ENCODE measurements around the gene CPSF7. TPM values are rescaled to one million over a fixed set of nuclear protein-coding genes. Genes with fewer than 3 reads are reported as not detected.

The CPSF7 gene
- total and polyA plus RNA-seq, 10 of the 15 experiments (the other 5 are each of a cell fraction or from before 2014, with no cell fraction given) = 14.9 to 93.1 (median 60.9) TPM

- FAIRE-seq (peak; percentile 18), DNase-seq (ENCODE audit: low read depth, low spot score) (no peak), ATAC-seq (peak; percentile 72)
- H3K27me3 ChIP-seq (replicated peaks in 1 of 2; ENCODE audit: control insufficient read depth in 2 of 2, insufficient read depth in 2 of 2, low read length in 1 of 2) = no peaks in the 10 kb centered on the region
- no peak overlapping the region for H3K9ac ChIP-seq (ENCODE audit: control insufficient read depth, insufficient read depth, low read length)
- H3K36me3 ChIP-seq (ENCODE audit: control insufficient read depth in 2 of 2, insufficient read depth in 2 of 2, low read length in 1 of 2) = no peaks in the 10 kb centered on the region
- ChIA-PET CTCF (interaction anchor here (0.9 to 6.6 kb wide), 15 partner anchors 17 to 631 kb away, joined by 3 to 67 read pairs (median 4); no protein-coding TSS in a partner anchor), RAD21 (ENCODE audit: unreplicated experiment) (interaction anchor here (1.3 to 3.0 kb wide), 3 partner anchors 39 to 161 kb away, joined by 3 to 12 read pairs (median 6); no protein-coding TSS in a partner anchor), POLR2A (no interaction called here), SMC1A (ENCODE audit: uncharacterized antibody, unreplicated experiment) (interaction anchor here (1.7 to 1.8 kb wide), 2 partner anchors 37 to 39 kb away, joined by 4 to 8 read pairs; no protein-coding TSS in a partner anchor)
- intact Hi-C loops (cut with micrococcal nuclease; ENCODE audit: unreplicated experiment) (loop anchor here (1.0 to 10.0 kb wide), 3 partner anchors 40 to 257 kb away; no protein-coding TSS in a partner anchor), in situ Hi-C loops (cut with MboI) (loop anchor here (5.0 kb wide), 1 partner anchor 160 kb away; no protein-coding TSS in a partner anchor)
- peaks cover 3% of the 10 kb centered on the region; the same call in 1 of the 2 replicates for H4K20me1 ChIP-seq (ENCODE audit: control insufficient read depth, insufficient read depth)
- no peak overlapping the region for H3K4me3 ChIP-seq
- no peaks in the 10 kb centered on the region for H3K9me3 ChIP-seq (replicated peaks; ENCODE audit: control insufficient read depth, insufficient read depth, low read length)
- H3K4me2 ChIP-seq (ENCODE audit: control insufficient read depth, insufficient read depth) = no peak overlapping the region
- no TSS peak for BruUV-seq (replicated peaks)
- H3K27ac ChIP-seq (ENCODE audit: control insufficient read depth, insufficient read depth) = no peak overlapping the region
- under 1% methylated on average over 18 of the region's 18 CpGs for WGBS (ENCODE audit: insufficient coverage, insufficient replicate concordance, low lambda C conversion rate, missing lambda C conversion rate)
- no peak overlapping the region for H2AFZ ChIP-seq (ENCODE audit: control insufficient read depth, low read depth, low read length)
- no peaks in the 10 kb centered on the region for H3K4me1 ChIP-seq (ENCODE audit: control insufficient read depth, insufficient read depth, low read length)
- no peaks in the 10 kb centered on the region for H3K79me2 ChIP-seq (ENCODE audit: control insufficient read depth, insufficient read depth, low read length)
- TF ChIP-seq, protein P1, sequence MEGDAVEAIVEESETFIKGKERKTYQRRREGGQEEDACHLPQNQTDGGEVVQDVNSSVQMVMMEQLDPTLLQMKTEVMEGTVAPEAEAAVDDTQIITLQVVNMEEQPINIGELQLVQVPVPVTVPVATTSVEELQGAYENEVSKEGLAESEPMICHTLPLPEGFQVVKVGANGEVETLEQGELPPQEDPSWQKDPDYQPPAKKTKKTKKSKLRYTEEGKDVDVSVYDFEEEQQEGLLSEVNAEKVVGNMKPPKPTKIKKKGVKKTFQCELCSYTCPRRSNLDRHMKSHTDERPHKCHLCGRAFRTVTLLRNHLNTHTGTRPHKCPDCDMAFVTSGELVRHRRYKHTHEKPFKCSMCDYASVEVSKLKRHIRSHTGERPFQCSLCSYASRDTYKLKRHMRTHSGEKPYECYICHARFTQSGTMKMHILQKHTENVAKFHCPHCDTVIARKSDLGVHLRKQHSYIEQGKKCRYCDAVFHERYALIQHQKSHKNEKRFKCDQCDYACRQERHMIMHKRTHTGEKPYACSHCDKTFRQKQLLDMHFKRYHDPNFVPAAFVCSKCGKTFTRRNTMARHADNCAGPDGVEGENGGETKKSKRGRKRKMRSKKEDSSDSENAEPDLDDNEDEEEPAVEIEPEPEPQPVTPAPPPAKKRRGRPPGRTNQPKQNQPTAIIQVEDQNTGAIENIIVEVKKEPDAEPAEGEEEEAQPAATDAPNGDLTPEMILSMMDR (IDR thresholded peaks at IDR 0.05 in 2 of 3, conservative IDR thresholded peaks at IDR 0.05 in 1 of 3; ENCODE audit: control insufficient read depth in 2 of 3, extremely low read depth in 1 of 3, insufficient read depth in 1 of 3, low read depth in 3 of 3, low read length in 3 of 3) = peak; percentile 86 to 95 (median 89)
- no peak for TF ChIP-seq CREB1 (IDR thresholded peaks at IDR 0.05; ENCODE audit: low read depth)
- TF ChIP-seq TARDBP (IDR thresholded peaks at IDR 0.05; ENCODE audit: borderline replicate concordance) = no peak
- TF ChIP-seq, protein P2, sequence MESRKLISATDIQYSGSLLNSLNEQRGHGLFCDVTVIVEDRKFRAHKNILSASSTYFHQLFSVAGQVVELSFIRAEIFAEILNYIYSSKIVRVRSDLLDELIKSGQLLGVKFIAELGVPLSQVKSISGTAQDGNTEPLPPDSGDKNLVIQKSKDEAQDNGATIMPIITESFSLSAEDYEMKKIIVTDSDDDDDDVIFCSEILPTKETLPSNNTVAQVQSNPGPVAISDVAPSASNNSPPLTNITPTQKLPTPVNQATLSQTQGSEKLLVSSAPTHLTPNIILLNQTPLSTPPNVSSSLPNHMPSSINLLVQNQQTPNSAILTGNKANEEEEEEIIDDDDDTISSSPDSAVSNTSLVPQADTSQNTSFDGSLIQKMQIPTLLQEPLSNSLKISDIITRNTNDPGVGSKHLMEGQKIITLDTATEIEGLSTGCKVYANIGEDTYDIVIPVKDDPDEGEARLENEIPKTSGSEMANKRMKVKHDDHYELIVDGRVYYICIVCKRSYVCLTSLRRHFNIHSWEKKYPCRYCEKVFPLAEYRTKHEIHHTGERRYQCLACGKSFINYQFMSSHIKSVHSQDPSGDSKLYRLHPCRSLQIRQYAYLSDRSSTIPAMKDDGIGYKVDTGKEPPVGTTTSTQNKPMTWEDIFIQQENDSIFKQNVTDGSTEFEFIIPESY (IDR thresholded peaks at IDR 0.05) = no peak
- TF ChIP-seq KDM1A (IDR thresholded peaks at IDR 0.05; ENCODE audit: borderline replicate concordance) = no peak
- peak; percentile 60 for TF ChIP-seq SMC3 (IDR thresholded peaks at IDR 0.05; ENCODE audit: borderline replicate concordance, low read length)
- no peak for TF ChIP-seq RB1 (IDR thresholded peaks at IDR 0.05; ENCODE audit: borderline replicate concordance)
- no peak for TF ChIP-seq RFX5 (IDR thresholded peaks at IDR 0.05; ENCODE audit: low read depth, low read length)
- no peak for TF ChIP-seq ASH2L (IDR thresholded peaks at IDR 0.05; ENCODE audit: borderline replicate concordance, low read depth)
- TF ChIP-seq RAD21 (IDR thresholded peaks at IDR 0.05; ENCODE audit: insufficient read depth, low read depth, low read length) = peak; percentile 82
- no peak for TF ChIP-seq ZNF622 (IDR thresholded peaks at IDR 0.05)
- TF ChIP-seq, protein P3, sequence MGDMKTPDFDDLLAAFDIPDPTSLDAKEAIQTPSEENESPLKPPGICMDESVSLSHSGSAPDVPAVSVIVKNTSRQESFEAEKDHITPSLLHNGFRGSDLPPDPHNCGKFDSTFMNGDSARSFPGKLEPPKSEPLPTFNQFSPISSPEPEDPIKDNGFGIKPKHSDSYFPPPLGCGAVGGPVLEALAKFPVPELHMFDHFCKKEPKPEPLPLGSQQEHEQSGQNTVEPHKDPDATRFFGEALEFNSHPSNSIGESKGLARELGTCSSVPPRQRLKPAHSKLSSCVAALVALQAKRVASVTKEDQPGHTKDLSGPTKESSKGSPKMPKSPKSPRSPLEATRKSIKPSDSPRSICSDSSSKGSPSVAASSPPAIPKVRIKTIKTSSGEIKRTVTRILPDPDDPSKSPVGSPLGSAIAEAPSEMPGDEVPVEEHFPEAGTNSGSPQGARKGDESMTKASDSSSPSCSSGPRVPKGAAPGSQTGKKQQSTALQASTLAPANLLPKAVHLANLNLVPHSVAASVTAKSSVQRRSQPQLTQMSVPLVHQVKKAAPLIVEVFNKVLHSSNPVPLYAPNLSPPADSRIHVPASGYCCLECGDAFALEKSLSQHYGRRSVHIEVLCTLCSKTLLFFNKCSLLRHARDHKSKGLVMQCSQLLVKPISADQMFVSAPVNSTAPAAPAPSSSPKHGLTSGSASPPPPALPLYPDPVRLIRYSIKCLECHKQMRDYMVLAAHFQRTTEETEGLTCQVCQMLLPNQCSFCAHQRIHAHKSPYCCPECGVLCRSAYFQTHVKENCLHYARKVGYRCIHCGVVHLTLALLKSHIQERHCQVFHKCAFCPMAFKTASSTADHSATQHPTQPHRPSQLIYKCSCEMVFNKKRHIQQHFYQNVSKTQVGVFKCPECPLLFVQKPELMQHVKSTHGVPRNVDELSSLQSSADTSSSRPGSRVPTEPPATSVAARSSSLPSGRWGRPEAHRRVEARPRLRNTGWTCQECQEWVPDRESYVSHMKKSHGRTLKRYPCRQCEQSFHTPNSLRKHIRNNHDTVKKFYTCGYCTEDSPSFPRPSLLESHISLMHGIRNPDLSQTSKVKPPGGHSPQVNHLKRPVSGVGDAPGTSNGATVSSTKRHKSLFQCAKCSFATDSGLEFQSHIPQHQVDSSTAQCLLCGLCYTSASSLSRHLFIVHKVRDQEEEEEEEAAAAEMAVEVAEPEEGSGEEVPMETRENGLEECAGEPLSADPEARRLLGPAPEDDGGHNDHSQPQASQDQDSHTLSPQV (IDR thresholded peaks at IDR 0.05) = no peak
- no peak for TF ChIP-seq SREBF2 (IDR thresholded peaks at IDR 0.05; ENCODE audit: low read length)
Observed at GRCh38 chr11:61477727-61478148, 48.0 kb upstream of the CPSF7 start.
